Cardiac fibroblast (primary cell): Measurements from ENCODE around the gene ST8SIA6.

Source experiments
- DNase-seq, 2 donors: peaks; one replicate each; pipeline versions ENCODE4 v3.0.0 to v3.0.0-alpha.2; 2010; ENCODE audit warnings: low read depth in 2 of 2
- H3K4me3 ChIP-seq, 2 donors: replicated peaks in 1 of 2; 1 replicate in 1 of 2; 2 replicates in 1 of 2; pipeline ENCODE4 v1.5.1; 2011; ENCODE audit warnings: low read depth in 2 of 2, low read length in 2 of 2, mild to moderate bottlenecking in 2 of 2, moderate library complexity in 1 of 2
- TF ChIP-seq, protein P1 (sequence below): IDR thresholded peaks from one replicate; pipeline ENCODE4 v1.5.1; 2011; ENCODE audit warnings: low read depth, mild to moderate bottlenecking, low read length, inconsistent platforms

The ST8SIA6 gene

DNA sequence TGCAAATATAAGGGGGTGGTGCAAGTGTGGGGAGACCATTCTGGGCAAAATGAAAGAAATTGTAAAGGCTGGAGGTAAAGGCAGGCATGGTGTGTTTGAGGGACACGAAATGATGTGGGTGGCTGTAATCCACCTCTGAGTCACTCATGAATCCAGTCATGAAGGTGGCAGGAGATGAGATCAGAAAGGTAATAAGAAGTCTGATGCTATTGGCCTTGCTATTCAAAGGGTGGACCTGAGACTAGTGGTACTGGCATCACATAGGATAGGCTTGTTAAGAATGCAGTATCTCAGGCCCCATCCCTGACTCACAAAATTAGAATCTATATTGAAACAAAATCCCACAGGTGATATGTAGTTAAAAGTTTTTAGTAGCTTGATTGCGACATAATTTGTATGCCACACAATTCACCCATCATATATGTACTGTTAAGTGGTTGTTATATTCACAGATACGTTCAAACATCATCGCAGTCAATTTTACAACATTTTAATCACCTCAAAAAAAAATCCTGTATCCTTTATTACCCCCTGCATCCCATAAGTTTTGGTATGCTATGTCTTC is 85.6 kb downstream of the ST8SIA6 start:
- TF ChIP-seq, protein P1, sequence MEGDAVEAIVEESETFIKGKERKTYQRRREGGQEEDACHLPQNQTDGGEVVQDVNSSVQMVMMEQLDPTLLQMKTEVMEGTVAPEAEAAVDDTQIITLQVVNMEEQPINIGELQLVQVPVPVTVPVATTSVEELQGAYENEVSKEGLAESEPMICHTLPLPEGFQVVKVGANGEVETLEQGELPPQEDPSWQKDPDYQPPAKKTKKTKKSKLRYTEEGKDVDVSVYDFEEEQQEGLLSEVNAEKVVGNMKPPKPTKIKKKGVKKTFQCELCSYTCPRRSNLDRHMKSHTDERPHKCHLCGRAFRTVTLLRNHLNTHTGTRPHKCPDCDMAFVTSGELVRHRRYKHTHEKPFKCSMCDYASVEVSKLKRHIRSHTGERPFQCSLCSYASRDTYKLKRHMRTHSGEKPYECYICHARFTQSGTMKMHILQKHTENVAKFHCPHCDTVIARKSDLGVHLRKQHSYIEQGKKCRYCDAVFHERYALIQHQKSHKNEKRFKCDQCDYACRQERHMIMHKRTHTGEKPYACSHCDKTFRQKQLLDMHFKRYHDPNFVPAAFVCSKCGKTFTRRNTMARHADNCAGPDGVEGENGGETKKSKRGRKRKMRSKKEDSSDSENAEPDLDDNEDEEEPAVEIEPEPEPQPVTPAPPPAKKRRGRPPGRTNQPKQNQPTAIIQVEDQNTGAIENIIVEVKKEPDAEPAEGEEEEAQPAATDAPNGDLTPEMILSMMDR, result no peak
- DNase-seq, result no peak

DNA sequence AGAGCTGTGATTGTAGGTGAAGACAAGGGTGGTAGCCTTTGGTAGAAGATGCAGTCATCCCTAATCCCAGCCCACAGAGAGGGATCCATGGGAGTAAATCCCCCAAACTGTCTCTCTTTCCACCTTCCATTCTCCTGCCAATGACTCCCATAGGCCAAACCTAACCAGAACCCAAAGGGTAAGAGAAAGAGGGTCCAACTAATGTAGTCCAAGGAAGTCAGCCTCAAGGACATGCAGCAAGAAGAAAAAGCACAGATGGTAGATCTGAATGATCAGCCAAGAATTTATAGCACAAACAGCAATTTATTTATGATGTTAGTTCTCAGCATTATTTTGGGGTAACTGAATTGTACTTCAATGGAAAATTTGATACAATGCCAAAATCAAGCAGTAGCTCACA is 87.7 kb downstream of the ST8SIA6 start:
- DNase-seq, result no peak
- TF ChIP-seq, protein P1, result no peak
- no peak overlapping the region for H3K4me3 ChIP-seq

More for the DNA sequence above, 85.6 kb downstream of the ST8SIA6 start:
- no peak overlapping the region for H3K4me3 ChIP-seq

DNA sequence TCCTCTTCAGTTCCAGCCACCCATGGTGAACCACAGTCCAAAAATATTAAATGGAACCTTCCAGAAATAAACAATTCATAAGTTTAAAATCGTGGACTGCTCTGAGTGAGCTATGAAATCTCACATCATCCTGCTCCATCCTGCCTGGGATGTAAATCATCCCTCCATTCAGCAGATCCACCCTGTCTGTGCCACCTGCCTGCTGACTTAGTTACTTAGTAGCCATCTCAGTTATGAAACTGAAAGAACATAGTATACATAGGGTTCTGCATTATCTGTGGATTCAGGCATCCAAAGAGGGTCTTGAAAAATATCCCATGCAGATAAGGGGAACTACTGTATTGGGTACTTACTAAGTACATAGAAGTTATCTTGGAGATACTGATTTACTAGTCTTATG is 89.0 kb downstream of the ST8SIA6 start:
- TF ChIP-seq, protein P1, result no peak
- H3K4me3 ChIP-seq, result no peak overlapping the region
- no peak for DNase-seq

DNA sequence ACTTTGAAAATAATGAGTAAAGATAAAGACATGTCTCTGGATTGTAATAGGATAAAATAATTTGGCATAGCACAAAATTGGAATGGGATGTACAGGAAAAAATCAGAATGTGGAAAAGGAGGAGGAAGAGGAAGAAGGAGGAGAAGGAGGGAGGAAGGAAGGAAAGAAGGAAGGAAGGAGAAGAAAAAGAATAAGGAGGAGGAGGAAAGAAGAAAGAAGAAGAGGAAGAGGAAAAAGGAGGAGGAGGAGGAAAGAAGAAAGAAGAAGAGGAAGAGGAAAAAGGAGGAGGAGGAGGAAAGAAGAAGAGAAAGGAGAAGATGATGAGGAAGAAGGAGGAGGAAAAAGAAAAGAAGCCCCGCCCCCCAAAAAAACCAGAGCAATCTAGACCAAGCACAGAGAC is 95.9 kb downstream of the ST8SIA6 start:
- TF ChIP-seq, protein P1, result no peak
- no peak overlapping the region for H3K4me3 ChIP-seq
- no peak for DNase-seq

DNA sequence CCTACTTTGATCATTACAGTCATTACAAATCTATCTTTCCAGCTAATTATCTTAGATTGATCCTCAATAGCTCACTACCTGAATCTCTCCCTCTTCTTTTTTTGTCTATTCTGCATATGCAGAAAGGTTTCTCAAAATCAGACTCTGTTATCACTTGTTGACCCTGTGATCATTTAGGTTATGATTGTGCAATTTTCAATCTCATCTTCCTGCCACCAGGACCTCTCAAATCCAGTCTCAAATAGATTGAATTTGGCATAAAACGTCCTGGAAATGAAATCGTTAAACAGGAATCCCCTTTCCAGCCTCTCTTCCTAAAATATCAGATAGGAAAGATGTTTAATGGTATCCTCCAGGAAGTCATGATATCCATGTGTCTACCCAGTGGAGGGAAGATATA is 96.6 kb downstream of the ST8SIA6 start:
- TF ChIP-seq, protein P1, result no peak
- DNase-seq, result no peak
- H3K4me3 ChIP-seq, result no peak overlapping the region

DNA sequence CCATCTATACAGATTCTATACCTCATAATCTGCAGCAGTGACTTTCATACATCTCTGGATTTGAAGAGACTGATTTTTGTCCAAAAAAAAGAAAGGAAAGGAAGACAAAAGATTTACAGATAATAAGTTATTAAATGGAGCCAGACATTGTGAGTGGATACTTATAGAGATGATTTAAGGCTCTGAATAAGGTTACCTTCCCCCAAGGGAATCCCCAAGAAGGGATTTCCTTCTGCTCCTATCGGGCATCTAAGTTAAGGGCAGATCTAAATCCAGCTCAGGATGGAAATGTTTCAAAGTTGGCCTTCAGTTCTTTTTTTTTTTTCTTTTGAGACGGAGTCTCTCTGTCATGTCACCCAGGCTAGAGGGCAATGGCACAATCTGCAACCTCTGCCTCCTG is 97.6 kb downstream of the ST8SIA6 start:
- TF ChIP-seq, protein P1, result no peak
- no peak for DNase-seq
- H3K4me3 ChIP-seq, result no peak overlapping the region

DNA sequence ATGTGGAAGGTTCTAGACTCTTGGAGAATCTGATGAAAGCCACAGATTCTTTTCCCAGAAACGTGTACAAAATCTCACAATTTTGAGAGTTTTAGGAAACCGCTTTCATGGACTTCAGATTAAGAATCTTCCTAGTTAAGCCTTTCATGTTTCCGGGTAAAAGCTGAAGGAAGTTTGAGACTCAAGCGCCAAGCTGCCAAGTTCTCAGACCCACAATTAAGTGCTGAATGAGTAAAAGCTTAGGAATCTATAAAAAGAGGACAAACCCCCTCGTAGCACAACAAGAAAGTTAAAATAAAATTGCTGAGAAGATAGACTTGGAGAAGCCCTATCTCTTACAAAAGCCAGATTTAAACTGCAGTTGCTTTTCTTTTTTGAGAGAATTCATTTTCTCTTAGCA is 99.6 kb downstream of the ST8SIA6 start:
- H3K4me3 ChIP-seq, result no peak overlapping the region
- TF ChIP-seq, protein P1, result no peak
- peak; percentile 17 to 62 for DNase-seq
